DOHH2 (cell line): Measurements from ENCODE around the gene CAMSAP3.
A peak's percentile ranks its signal among the peaks of the same experiment; 100 is the strongest.

Source experiments
- H3F3A ChIP-seq: fragments of 200-600 bp; sonication (generic), shearing (Covaris generic); 2 replicates; pipeline ENCODE4 v1.6.0; 2016; ENCODE audit warnings: antibody characterized with exemption, mild to moderate bottlenecking; ENCODE audit not compliant: control insufficient read depth, insufficient read depth
- H3K27ac ChIP-seq: fragments of 200-600 bp; sonication (generic); 2 replicates; pipeline ENCODE4 v1.5.1; 2014; ENCODE audit warnings: low read depth, mild to moderate bottlenecking, low read length, moderate library complexity
- H3K27me3 ChIP-seq: fragments of 200-600 bp; sonication (generic); 2 replicates; pipeline ENCODE4 v1.6.1; 2014; ENCODE audit warnings: mild to moderate bottlenecking, low read length, mixed read lengths; ENCODE audit not compliant: control insufficient read depth
- H3K36me3 ChIP-seq: fragments of 200-600 bp; sonication (generic); 2 replicates; pipeline ENCODE4 v1.6.1; 2014; ENCODE audit warnings: mild to moderate bottlenecking, low read length, moderate library complexity, mixed read lengths; ENCODE audit not compliant: control insufficient read depth
- H3K4me1 ChIP-seq: fragments of 200-600 bp; sonication (generic); 2 replicates; pipeline ENCODE4 v1.6.1; 2014; ENCODE audit warnings: mild to moderate bottlenecking, low read length, mixed read lengths; ENCODE audit not compliant: control insufficient read depth
- H3K4me2 ChIP-seq: fragments of 200-600 bp; sonication (generic); 2 replicates; pipeline ENCODE4 v1.6.0; 2014; ENCODE audit warnings: mild to moderate bottlenecking, low read length, moderate library complexity
- H3K4me3 ChIP-seq: fragments of 200-600 bp; sonication (generic); 2 replicates; pipeline ENCODE4 v1.5.1; 2014; ENCODE audit warnings: mild to moderate bottlenecking, low read length, mixed read lengths
- H3K79me2 ChIP-seq: fragments of 200-600 bp; sonication (generic); 2 replicates; pipeline ENCODE4 v1.6.1; 2014; ENCODE audit warnings: mild to moderate bottlenecking, low read length, mixed read lengths; ENCODE audit not compliant: control insufficient read depth
- H3K9me2 ChIP-seq: fragments of 200-600 bp; sonication (generic); replicated peaks from 2 replicates; pipeline ENCODE4 v1.6.1; 2014; ENCODE audit warnings: mild to moderate bottlenecking, low read length, mixed read lengths; ENCODE audit not compliant: control insufficient read depth
- H3K9me3 ChIP-seq: fragments of 200-600 bp; sonication (generic); 2 replicates; pipeline ENCODE4 v1.6.1; 2014; ENCODE audit warnings: antibody characterized with exemption, low read length, mixed read lengths; ENCODE audit not compliant: control insufficient read depth, insufficient read depth
- H4K20me1 ChIP-seq: fragments of 200-600 bp; sonication (generic); 2 replicates; pipeline ENCODE4 v1.6.0; 2014; ENCODE audit warnings: low read depth, mild to moderate bottlenecking, antibody characterized with exemption, low read length, moderate library complexity; ENCODE audit not compliant: control insufficient read depth, insufficient read depth
- EZH2phosphoT487 ChIP-seq: fragments of 200-600 bp; sonication (generic); IDR thresholded peaks from 2 replicates; pipeline ENCODE4 v1.6.1; 2017; ENCODE audit warnings: borderline replicate concordance, mild to moderate bottlenecking, antibody characterized with exemption, low read length, moderate library complexity, mixed read lengths
- TF ChIP-seq, protein P1 (sequence below): fragments of 200-600 bp; sonication (generic); IDR thresholded peaks from one replicate; pipeline ENCODE4 v1.5.1; 2014; ENCODE audit warnings: antibody characterized with exemption, mild to moderate bottlenecking, low read depth, low read length; ENCODE audit not compliant: poor library complexity, severe bottlenecking

Gene CAMSAP3

DNA sequence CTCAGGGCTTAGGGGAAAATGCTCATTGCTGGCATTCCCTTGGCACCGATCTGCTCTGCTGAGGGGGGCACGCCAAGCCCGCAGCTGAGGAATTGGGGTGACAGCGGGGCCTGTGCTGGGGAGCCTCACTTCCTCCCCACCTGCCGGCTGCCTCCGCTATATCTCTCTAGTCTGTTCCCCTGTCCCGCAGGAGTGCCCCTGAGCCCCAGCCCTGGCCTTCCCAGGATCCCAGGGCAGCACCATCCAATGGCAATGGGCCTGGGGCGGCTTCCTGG is 50.7 kb downstream of the CAMSAP3 start:
- Histone ChIP-seq H3K79me2 (no peaks in the 10 kb centered on the region), H3K9me3 (no peaks in the 10 kb centered on the region), H4K20me1 (no peaks in the 10 kb centered on the region), H3K36me3 (peaks cover 3% of the 10 kb centered on the region; the same call in 1 of the 2 replicates), H3K9me2 (no peaks in the 10 kb centered on the region), H3K27ac (no peak overlapping the region), H3K4me1 (peaks cover 40% of the 10 kb centered on the region), H3K4me3 (no peak overlapping the region), H3K4me2 (no peak overlapping the region), H3F3A (0 out of 2 replicates have a peak, but pooled peaks cover 3% of the 10 kb centered on the region), H3K27me3 (no peaks in the 10 kb centered on the region)
- no peak for TF ChIP-seq EZH2phosphoT487
- TF ChIP-seq, protein P1, sequence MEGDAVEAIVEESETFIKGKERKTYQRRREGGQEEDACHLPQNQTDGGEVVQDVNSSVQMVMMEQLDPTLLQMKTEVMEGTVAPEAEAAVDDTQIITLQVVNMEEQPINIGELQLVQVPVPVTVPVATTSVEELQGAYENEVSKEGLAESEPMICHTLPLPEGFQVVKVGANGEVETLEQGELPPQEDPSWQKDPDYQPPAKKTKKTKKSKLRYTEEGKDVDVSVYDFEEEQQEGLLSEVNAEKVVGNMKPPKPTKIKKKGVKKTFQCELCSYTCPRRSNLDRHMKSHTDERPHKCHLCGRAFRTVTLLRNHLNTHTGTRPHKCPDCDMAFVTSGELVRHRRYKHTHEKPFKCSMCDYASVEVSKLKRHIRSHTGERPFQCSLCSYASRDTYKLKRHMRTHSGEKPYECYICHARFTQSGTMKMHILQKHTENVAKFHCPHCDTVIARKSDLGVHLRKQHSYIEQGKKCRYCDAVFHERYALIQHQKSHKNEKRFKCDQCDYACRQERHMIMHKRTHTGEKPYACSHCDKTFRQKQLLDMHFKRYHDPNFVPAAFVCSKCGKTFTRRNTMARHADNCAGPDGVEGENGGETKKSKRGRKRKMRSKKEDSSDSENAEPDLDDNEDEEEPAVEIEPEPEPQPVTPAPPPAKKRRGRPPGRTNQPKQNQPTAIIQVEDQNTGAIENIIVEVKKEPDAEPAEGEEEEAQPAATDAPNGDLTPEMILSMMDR = no peak

DNA sequence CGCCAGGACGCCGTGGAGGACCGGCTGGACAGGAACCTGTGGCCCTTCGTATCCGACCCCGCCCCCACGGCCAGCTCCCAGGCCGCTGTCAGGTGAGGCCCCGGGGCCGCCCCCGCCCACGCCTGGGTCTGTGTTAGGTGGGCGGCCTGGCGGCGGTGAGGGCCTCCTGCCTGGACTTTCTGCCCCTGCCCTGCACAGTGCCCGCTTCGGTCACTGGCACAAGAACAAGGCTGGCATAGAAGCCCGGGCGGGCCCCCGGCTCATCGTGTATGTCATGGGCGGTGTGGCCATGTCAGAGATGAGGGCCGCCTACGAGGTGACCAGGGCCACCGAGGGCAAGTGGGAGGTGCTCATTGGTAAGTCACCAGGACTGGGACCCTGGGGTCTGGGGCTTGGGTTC is 51.5 kb downstream of the CAMSAP3 start:
- TF ChIP-seq, protein P1 = no peak
- no peak for TF ChIP-seq EZH2phosphoT487
- Histone ChIP-seq H3K27me3 (no peaks in the 10 kb centered on the region), H3K36me3 (peaks cover 3% of the 10 kb centered on the region; the same call in 1 of the 2 replicates)

DNA sequence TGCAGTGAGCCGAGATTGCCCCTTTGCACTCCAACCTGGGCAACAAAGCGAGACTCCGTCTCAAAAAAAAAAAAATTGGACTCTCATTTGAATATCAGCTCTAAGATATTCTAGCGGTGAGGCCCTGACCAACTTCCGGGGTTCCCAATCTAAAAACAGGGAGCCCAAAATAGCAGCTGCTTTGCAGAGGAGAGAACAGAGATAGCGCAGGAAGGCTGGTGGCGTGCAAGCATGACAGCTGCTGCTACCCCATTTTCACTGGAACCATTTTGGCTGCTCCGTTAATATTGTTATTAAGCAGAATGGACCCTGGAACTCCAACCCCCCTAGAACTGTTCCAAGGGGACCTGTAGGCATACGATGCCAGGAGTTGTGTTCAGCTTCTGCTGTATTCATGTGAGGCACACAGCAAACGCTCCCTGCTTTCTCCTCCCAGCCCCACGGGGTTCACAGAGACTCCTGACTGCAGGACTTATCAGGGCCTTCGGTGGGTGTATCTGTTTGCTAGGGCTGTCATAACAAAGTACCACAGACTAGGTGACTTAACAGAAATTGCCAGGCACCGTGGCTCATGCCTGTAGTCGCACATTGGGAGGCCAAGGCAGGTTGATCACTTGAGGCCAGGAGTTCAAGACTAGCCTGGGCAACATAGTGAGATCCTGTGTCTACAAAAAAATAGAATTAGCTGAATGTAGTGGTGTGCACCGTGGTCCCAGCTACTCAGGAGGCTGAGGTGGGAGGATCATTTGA is 52.8 kb downstream of the CAMSAP3 start:
- Histone ChIP-seq H3K4me2 (peak overlapping the region; percentile 34), H3F3A (0 out of 2 replicates have a peak, but pooled peaks cover 3% of the 10 kb centered on the region), H3K79me2 (no peaks in the 10 kb centered on the region), H3K9me3 (no peaks in the 10 kb centered on the region), H3K9me2 (no peaks in the 10 kb centered on the region), H3K4me1 (peaks cover 45% of the 10 kb centered on the region), H3K36me3 (no peaks in the 10 kb centered on the region; the same call in 1 of the 2 replicates), H3K27ac (peak overlapping the region; percentile 24; the same call in 1 of the 2 replicates), H4K20me1 (no peaks in the 10 kb centered on the region), H3K27me3 (no peaks in the 10 kb centered on the region), H3K4me3 (no peak overlapping the region)
- no peak for TF ChIP-seq EZH2phosphoT487
- TF ChIP-seq, protein P1 = no peak

More for the DNA sequence above, 51.5 kb downstream of the CAMSAP3 start:
- Histone ChIP-seq H3K27ac (no peak overlapping the region), H3K4me1 (peaks cover 41% of the 10 kb centered on the region), H4K20me1 (no peaks in the 10 kb centered on the region), H3K4me3 (no peak overlapping the region), H3K9me2 (no peaks in the 10 kb centered on the region), H3K4me2 (no peak overlapping the region), H3K9me3 (no peaks in the 10 kb centered on the region), H3F3A (0 out of 2 replicates have a peak, but pooled peaks cover 3% of the 10 kb centered on the region), H3K79me2 (no peaks in the 10 kb centered on the region)
